Upper lobe of left lung (tissue), 4 donors: ENCODE results near the gene CCDC51.

Source experiments
- EP300 ChIP-seq, 4 donors: sonication (generic); formaldehyde crosslinking; IDR thresholded peaks; one replicate each; pipeline ENCODE4 v1.5.1; 2017; ENCODE audit warnings: antibody characterized with exemption in 4 of 4, control low read depth in 2 of 4
- POLR2A ChIP-seq, 4 donors: fragments of 450-650 bp; IDR thresholded peaks; one replicate each; pipeline ENCODE4 v1.5.1; 2016 to 2017; ENCODE audit warnings: antibody characterized with exemption in 4 of 4, mild to moderate bottlenecking in 2 of 4
- POLR2AphosphoS5 ChIP-seq, 2 donors: sonication (generic); formaldehyde crosslinking; IDR thresholded peaks; one replicate each; pipeline ENCODE4 v1.5.1; 2017; ENCODE audit warnings: antibody characterized with exemption in 2 of 2
- TF ChIP-seq, protein P1 (sequence below), 6 experiments: fragments of 450-650 bp in 4 of 6; fragments of 200-600 bp in 2 of 6; sonication (generic) in 2 of 6; IDR thresholded peaks; one replicate each; pipeline ENCODE4 v1.5.1; 2016 to 2019; ENCODE audit warnings: antibody characterized with exemption in 6 of 6

DNA sequence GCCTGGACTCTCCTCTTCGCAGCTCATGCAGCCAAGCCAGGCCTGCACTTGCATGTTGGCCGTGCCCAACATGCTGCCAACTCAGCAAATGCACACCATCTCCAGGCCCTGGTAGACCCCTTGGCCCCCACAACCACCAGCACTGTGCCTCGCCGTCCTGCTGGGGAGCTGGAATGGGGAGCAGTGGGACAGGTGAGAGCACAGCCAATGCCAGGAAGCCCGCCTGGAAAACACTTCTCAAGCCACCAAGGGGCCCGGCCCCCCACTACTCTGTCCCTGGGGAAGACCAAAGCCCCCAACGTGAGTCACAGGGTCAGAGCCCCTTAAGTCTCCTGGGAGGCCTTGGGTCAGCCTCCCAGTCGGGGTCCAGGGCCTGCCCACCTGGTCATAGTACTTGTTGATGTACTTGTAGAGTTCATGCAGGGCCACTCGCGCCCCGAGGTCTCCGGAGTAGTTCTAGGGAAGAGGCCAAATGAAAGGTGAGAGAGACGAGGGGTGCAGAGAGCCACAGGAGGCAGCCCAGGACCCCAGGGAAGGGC lies 34.5 kb downstream of the CCDC51 start:
- TF ChIP-seq, protein P1, sequence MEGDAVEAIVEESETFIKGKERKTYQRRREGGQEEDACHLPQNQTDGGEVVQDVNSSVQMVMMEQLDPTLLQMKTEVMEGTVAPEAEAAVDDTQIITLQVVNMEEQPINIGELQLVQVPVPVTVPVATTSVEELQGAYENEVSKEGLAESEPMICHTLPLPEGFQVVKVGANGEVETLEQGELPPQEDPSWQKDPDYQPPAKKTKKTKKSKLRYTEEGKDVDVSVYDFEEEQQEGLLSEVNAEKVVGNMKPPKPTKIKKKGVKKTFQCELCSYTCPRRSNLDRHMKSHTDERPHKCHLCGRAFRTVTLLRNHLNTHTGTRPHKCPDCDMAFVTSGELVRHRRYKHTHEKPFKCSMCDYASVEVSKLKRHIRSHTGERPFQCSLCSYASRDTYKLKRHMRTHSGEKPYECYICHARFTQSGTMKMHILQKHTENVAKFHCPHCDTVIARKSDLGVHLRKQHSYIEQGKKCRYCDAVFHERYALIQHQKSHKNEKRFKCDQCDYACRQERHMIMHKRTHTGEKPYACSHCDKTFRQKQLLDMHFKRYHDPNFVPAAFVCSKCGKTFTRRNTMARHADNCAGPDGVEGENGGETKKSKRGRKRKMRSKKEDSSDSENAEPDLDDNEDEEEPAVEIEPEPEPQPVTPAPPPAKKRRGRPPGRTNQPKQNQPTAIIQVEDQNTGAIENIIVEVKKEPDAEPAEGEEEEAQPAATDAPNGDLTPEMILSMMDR (IDR thresholded peaks at IDR 0.05) = no peak
- TF ChIP-seq POLR2AphosphoS5 (IDR thresholded peaks at IDR 0.05) (no peak), POLR2A (IDR thresholded peaks at IDR 0.05) (no peak), EP300 (IDR thresholded peaks at IDR 0.05) (no peak)
